ENCODE results near the gene JMJD6. TPM values are rescaled to one million over a fixed set of nuclear protein-coding genes. Genes with fewer than 3 reads are reported as not detected.

JMJD6 gene
- total and polyA plus RNA-seq, 9 donors, result 13.8 to 25.0 (median 22.2) TPM

GRCh38 chr17:76682296-76682695 is 44.1 kb downstream of the JMJD6 start:
- peaks cover 65% of the 10 kb centered on the region for H3K4me1 ChIP-seq (ENCODE audit: control insufficient read depth, insufficient read depth, low read length)

GRCh38 chr17:76681222-76682137 is 44.9 kb downstream of the JMJD6 start:
- Histone ChIP-seq H3K27ac (ENCODE audit: low read length) (peak overlapping the region; percentile 87), H3K4me3 (ENCODE audit: low read length) (no peak overlapping the region), H3K27me3 (ENCODE audit: control insufficient read depth, insufficient read depth, low read length) (no peaks in the 10 kb centered on the region), H3K9me3 (replicated peaks; ENCODE audit: control insufficient read depth, low read depth, low read length) (no peaks in the 10 kb centered on the region), H3K4me1 (ENCODE audit: control insufficient read depth, insufficient read depth, low read length) (peaks cover 57% of the 10 kb centered on the region), H3K36me3 (ENCODE audit: control insufficient read depth, insufficient read depth, low read length) (peaks cover 59% of the 10 kb centered on the region)
- 37% methylated on average over 15 of the region's 16 CpGs for WGBS (ENCODE audit: insufficient coverage)
- peak; percentile 83 for DNase-seq

More at GRCh38 chr17:76682296-76682695, 44.1 kb downstream of the JMJD6 start:
- Histone ChIP-seq H3K36me3 (ENCODE audit: control insufficient read depth, insufficient read depth, low read length) (peaks cover 56% of the 10 kb centered on the region), H3K27me3 (ENCODE audit: control insufficient read depth, insufficient read depth, low read length) (no peaks in the 10 kb centered on the region), H3K27ac (ENCODE audit: low read length) (peak overlapping the region; percentile 87), H3K9me3 (replicated peaks; ENCODE audit: control insufficient read depth, low read depth, low read length) (no peaks in the 10 kb centered on the region), H3K4me3 (ENCODE audit: low read length) (no peak overlapping the region)
- DNase-seq, result peak; percentile 61
- 42% methylated on average over 10 of the region's 12 CpGs for WGBS (ENCODE audit: insufficient coverage)

DNA sequence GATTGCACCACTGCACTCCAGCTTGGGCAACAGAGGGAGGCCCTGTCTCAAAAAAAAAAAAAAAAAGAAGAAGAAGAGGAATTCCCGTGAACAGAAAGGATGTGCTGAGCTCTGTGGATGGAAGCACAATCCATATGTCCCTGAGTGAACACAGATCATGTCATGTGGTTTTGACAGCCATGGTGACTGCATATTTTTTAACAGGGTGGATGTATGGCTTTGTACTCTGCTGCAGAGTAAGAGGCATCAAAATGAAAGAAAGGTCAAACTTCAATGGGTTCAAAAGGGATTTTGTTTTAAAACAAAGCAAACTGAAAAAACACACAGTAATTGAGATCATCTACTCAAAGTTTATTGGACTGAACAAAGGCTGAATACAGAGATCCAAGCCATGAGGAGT is 47.2 kb downstream of the JMJD6 start:
- WGBS (ENCODE audit: insufficient coverage), result no CpG with 5 or more reads among the region's 1 CpG
- Histone ChIP-seq H3K4me3 (ENCODE audit: low read length) (no peak overlapping the region), H3K9me3 (replicated peaks; ENCODE audit: control insufficient read depth, low read depth, low read length) (no peaks in the 10 kb centered on the region), H3K36me3 (ENCODE audit: control insufficient read depth, insufficient read depth, low read length) (peaks cover 59% of the 10 kb centered on the region), H3K27me3 (ENCODE audit: control insufficient read depth, insufficient read depth, low read length) (no peaks in the 10 kb centered on the region), H3K4me1 (ENCODE audit: control insufficient read depth, insufficient read depth, low read length) (peaks cover 35% of the 10 kb centered on the region), H3K27ac (ENCODE audit: low read length) (no peak overlapping the region)
- no peak for DNase-seq

DNA sequence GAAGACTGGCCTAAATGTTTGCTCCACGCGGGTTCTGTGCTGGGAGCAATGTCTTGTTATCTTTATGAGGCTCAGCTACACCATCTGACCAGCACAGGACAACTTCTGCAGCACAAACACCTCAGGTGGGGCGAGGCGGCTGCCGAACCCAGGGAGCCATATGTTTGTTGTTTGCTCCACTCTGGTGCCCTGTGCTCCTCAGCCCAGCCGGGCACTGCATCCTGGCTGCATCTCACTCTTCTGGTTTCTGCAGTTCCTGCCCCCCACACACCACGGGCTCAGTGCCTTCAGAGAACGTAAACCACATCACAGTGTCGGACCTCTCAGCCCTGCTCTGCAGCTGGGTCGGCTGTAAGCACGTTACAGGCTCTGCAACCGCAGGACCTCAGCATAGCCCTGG is 48.1 kb downstream of the JMJD6 start:
- Histone ChIP-seq H3K27ac (ENCODE audit: low read length) (no peak overlapping the region), H3K36me3 (ENCODE audit: control insufficient read depth, insufficient read depth, low read length) (peaks cover 55% of the 10 kb centered on the region)

DNA sequence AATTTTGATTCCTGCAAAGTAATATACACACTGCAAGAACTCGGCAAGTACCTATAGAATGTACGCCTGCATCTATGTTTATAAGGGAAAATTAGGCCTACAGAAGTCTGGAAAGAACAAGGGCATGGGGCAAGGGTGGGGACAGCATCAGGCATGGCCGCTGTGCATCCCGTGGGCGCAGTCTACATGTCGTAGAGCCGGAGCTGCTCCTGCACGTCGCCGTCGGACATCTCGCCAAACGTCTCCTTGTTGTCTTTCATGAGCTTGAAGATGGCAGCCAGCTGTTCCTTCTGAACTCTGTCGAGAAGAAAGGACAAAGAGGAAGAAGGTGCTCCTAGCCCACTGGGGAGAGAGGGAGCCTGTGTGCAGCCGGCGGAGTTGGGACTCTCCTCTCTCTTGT is 49.0 kb downstream of the JMJD6 start:
- peaks cover 46% of the 10 kb centered on the region for H3K36me3 ChIP-seq (ENCODE audit: control insufficient read depth, insufficient read depth, low read length)
- no peak overlapping the region for H3K4me3 ChIP-seq (ENCODE audit: low read length)
- H3K9me3 ChIP-seq (replicated peaks; ENCODE audit: control insufficient read depth, low read depth, low read length), result no peaks in the 10 kb centered on the region
- H3K27me3 ChIP-seq (ENCODE audit: control insufficient read depth, insufficient read depth, low read length), result no peaks in the 10 kb centered on the region
- H3K27ac ChIP-seq (ENCODE audit: low read length), result no peak overlapping the region
- H3K4me1 ChIP-seq (ENCODE audit: control insufficient read depth, insufficient read depth, low read length), result peaks cover 18% of the 10 kb centered on the region
- DNase-seq, result no peak
- 91% methylated on average over 14 of the region's 16 CpGs for WGBS (ENCODE audit: insufficient coverage)

More for the DNA sequence above, 48.1 kb downstream of the JMJD6 start:
- H3K4me3 ChIP-seq (ENCODE audit: low read length), result no peak overlapping the region
- no peak for DNase-seq
- peaks cover 26% of the 10 kb centered on the region for H3K4me1 ChIP-seq (ENCODE audit: control insufficient read depth, insufficient read depth, low read length)
- no peaks in the 10 kb centered on the region for H3K27me3 ChIP-seq (ENCODE audit: control insufficient read depth, insufficient read depth, low read length)
- 72% methylated on average over 10 of the region's 12 CpGs for WGBS (ENCODE audit: insufficient coverage)
- H3K9me3 ChIP-seq (replicated peaks; ENCODE audit: control insufficient read depth, low read depth, low read length), result no peaks in the 10 kb centered on the region

GRCh38 chr17:76676629-76677028 is 49.8 kb downstream of the JMJD6 start:
- H3K9me3 ChIP-seq (replicated peaks; ENCODE audit: control insufficient read depth, low read depth, low read length), result no peaks in the 10 kb centered on the region
- no peak overlapping the region for H3K4me3 ChIP-seq (ENCODE audit: low read length)
- no peak overlapping the region for H3K27ac ChIP-seq (ENCODE audit: low read length)
- 100% methylated on average over 2 of the region's 6 CpGs for WGBS (ENCODE audit: insufficient coverage)
- H3K36me3 ChIP-seq (ENCODE audit: control insufficient read depth, insufficient read depth, low read length), result peaks cover 43% of the 10 kb centered on the region
- H3K4me1 ChIP-seq (ENCODE audit: control insufficient read depth, insufficient read depth, low read length), result peaks cover 15% of the 10 kb centered on the region
- DNase-seq, result no peak
- H3K27me3 ChIP-seq (ENCODE audit: control insufficient read depth, insufficient read depth, low read length), result no peaks in the 10 kb centered on the region

GRCh38 chr17:76675648-76676047 is 50.8 kb downstream of the JMJD6 start:
- Histone ChIP-seq H3K9me3 (replicated peaks; ENCODE audit: control insufficient read depth, low read depth, low read length) (no peaks in the 10 kb centered on the region), H3K27ac (ENCODE audit: low read length) (no peak overlapping the region), H3K4me3 (ENCODE audit: low read length) (no peak overlapping the region), H3K36me3 (ENCODE audit: control insufficient read depth, insufficient read depth, low read length) (peaks cover 36% of the 10 kb centered on the region), H3K27me3 (ENCODE audit: control insufficient read depth, insufficient read depth, low read length) (no peaks in the 10 kb centered on the region), H3K4me1 (ENCODE audit: control insufficient read depth, insufficient read depth, low read length) (peaks cover 12% of the 10 kb centered on the region)
- no peak for DNase-seq
- WGBS (ENCODE audit: insufficient coverage), result no CpG with 5 or more reads among the region's 6 CpGs

DNA sequence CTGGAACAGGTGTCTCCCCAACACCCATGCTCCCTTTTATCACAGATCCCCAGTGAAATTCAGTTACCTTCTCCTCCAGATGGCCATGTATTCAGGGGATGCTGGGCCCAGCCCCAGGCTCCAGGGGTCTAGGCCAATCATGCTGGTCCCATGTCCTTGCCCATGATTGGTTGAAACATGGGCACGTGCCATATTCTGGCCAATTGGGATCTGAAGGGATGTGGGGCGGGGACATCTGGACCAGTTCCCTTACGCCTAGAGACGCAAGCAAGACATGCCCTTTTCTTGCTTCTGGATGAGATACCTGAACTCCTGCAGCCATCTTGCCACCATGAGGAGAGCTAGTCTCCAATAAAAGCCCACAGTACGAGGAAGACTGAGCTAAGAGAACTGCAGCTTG is 51.8 kb downstream of the JMJD6 start:
- H3K36me3 ChIP-seq (ENCODE audit: control insufficient read depth, insufficient read depth, low read length), result peaks cover 32% of the 10 kb centered on the region
- no peak overlapping the region for H3K27ac ChIP-seq (ENCODE audit: low read length)
- H3K4me3 ChIP-seq (ENCODE audit: low read length), result no peak overlapping the region
- peaks cover 12% of the 10 kb centered on the region for H3K4me1 ChIP-seq (ENCODE audit: control insufficient read depth, insufficient read depth, low read length)
- no peaks in the 10 kb centered on the region for H3K27me3 ChIP-seq (ENCODE audit: control insufficient read depth, insufficient read depth, low read length)
- no peak for DNase-seq
- WGBS (ENCODE audit: insufficient coverage), result 98% methylated on average over 5 of the region's 5 CpGs
- peaks cover 2% of the 10 kb centered on the region for H3K9me3 ChIP-seq (replicated peaks; ENCODE audit: control insufficient read depth, low read depth, low read length)

DNA sequence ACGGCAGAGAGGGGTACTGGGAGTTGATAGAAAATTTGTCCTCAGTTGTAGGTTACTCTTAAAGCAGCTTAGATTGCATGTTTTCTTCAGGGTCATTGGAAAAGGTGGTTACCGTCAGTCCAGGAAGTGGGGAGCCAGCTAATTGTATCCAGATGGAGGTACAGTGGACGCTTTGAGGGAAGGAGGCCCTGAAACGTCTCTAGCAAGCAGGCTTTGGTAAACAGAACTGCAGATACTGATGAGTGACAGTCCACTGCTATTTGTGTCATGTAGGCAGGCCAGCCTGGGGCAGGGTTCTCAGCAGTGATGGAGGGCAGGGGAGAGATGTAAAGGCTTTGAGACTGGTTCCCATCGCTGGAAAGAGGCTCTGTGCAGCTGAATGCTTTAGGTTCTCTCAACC is 52.7 kb downstream of the JMJD6 start:
- Histone ChIP-seq H3K27me3 (ENCODE audit: control insufficient read depth, insufficient read depth, low read length) (no peaks in the 10 kb centered on the region), H3K27ac (ENCODE audit: low read length) (no peak overlapping the region), H3K36me3 (ENCODE audit: control insufficient read depth, insufficient read depth, low read length) (peaks cover 25% of the 10 kb centered on the region), H3K9me3 (replicated peaks; ENCODE audit: control insufficient read depth, low read depth, low read length) (peaks cover 2% of the 10 kb centered on the region), H3K4me1 (ENCODE audit: control insufficient read depth, insufficient read depth, low read length) (peaks cover 12% of the 10 kb centered on the region), H3K4me3 (ENCODE audit: low read length) (no peak overlapping the region)
- no peak for DNase-seq
- 32% methylated on average over 4 of the region's 5 CpGs for WGBS (ENCODE audit: insufficient coverage)

- no peak overlapping the region for H3K27ac ChIP-seq (ENCODE audit: low read length)
- DNase-seq, result no peak
- peaks cover 17% of the 10 kb centered on the region for H3K36me3 ChIP-seq (ENCODE audit: control insufficient read depth, insufficient read depth, low read length)
- peaks cover 12% of the 10 kb centered on the region for H3K4me1 ChIP-seq (ENCODE audit: control insufficient read depth, insufficient read depth, low read length)
- peaks cover 2% of the 10 kb centered on the region for H3K9me3 ChIP-seq (replicated peaks; ENCODE audit: control insufficient read depth, low read depth, low read length)
- H3K4me3 ChIP-seq (ENCODE audit: low read length), result no peak overlapping the region
- 93% methylated on average over 3 of the region's 3 CpGs for WGBS (ENCODE audit: insufficient coverage)
- H3K27me3 ChIP-seq (ENCODE audit: control insufficient read depth, insufficient read depth, low read length), result peaks cover 2% of the 10 kb centered on the region
Measured at GRCh38 chr17:76672892-76673291, 53.5 kb downstream of the JMJD6 start.

All from muscle of leg (tissue), 11 donors.